ENCODE results near the gene FBXO21.

- TF ChIP-seq CTCF (IDR thresholded peaks at IDR 0.05; ENCODE audit: insufficient read depth, low read depth, low read length) (no peak), EZH2 (IDR thresholded peaks at IDR 0.05; ENCODE audit: insufficient read depth, low read length) (no peak)
These were observed 22.5 kb downstream of the FBXO21 start for GRCh38 chr12:117167769-117168168.

Data from astrocyte (in vitro differentiated cells and primary cell).